ENCODE results near the gene GPC1.

Gene GPC1

GRCh38 chr2:240448387-240449274, 13.2 kb downstream of the GPC1 start:
- no peak for DNase-seq
- Histone ChIP-seq H3K27ac (no peak overlapping the region), H3K27me3 (replicated peaks) (peaks cover 2% of the 10 kb centered on the region), H3K36me3 (replicated peaks) (no peaks in the 10 kb centered on the region), H3K4me3 (ENCODE audit: low read depth, low read length) (no peak overlapping the region)
- TF ChIP-seq CTCF (IDR thresholded peaks at IDR 0.05; ENCODE audit: low read depth, low read length, missing control alignments), result no peak
- in situ Hi-C loops (cut with HindIII; ENCODE audit: low pct_ligation_motif_present, low sequenced_read_pairs), result no loop called here

- no peak for TF ChIP-seq CTCF (IDR thresholded peaks at IDR 0.05; ENCODE audit: low read depth, low read length, missing control alignments)
- peaks cover 2% of the 10 kb centered on the region for H3K27me3 ChIP-seq (replicated peaks)
- H3K36me3 ChIP-seq (replicated peaks), result no peaks in the 10 kb centered on the region
- no peak for DNase-seq
- no peak overlapping the region for H3K27ac ChIP-seq
- in situ Hi-C loops (cut with HindIII; ENCODE audit: low pct_ligation_motif_present, low sequenced_read_pairs), result no loop called here
- H3K4me3 ChIP-seq (ENCODE audit: low read depth, low read length), result no peak overlapping the region
Measured at GRCh38 chr2:240449764-240450531, 14.5 kb downstream of the GPC1 start.

- no peak overlapping the region for H3K27ac ChIP-seq
- no peak overlapping the region for H3K4me3 ChIP-seq (ENCODE audit: low read depth, low read length)
- no peaks in the 10 kb centered on the region for H3K36me3 ChIP-seq (replicated peaks)
- TF ChIP-seq CTCF (IDR thresholded peaks at IDR 0.05; ENCODE audit: low read depth, low read length, missing control alignments), result no peak
- in situ Hi-C loops (cut with HindIII; ENCODE audit: low pct_ligation_motif_present, low sequenced_read_pairs), result no loop called here
- no peak for DNase-seq
- H3K27me3 ChIP-seq (replicated peaks), result peaks cover 2% of the 10 kb centered on the region
Measured at GRCh38 chr2:240450532-240451107, 15.2 kb downstream of the GPC1 start.

- Histone ChIP-seq H3K27me3 (replicated peaks) (peaks cover 2% of the 10 kb centered on the region), H3K4me3 (ENCODE audit: low read depth, low read length) (no peak overlapping the region), H3K27ac (no peak overlapping the region), H3K36me3 (replicated peaks) (no peaks in the 10 kb centered on the region)
- TF ChIP-seq CTCF (IDR thresholded peaks at IDR 0.05; ENCODE audit: low read depth, low read length, missing control alignments), result peak; percentile 1
- no peak for DNase-seq
- in situ Hi-C loops (cut with HindIII; ENCODE audit: low pct_ligation_motif_present, low sequenced_read_pairs), result no loop called here
Measured at GRCh38 chr2:240451108-240451611, 15.7 kb downstream of the GPC1 start.

GRCh38 chr2:240451791-240452461, 16.5 kb downstream of the GPC1 start:
- no peak for TF ChIP-seq CTCF (IDR thresholded peaks at IDR 0.05; ENCODE audit: low read depth, low read length, missing control alignments)
- no peaks in the 10 kb centered on the region for H3K36me3 ChIP-seq (replicated peaks)
- H3K27ac ChIP-seq, result no peak overlapping the region
- H3K27me3 ChIP-seq (replicated peaks), result peaks cover 2% of the 10 kb centered on the region
- peak overlapping the region; percentile 35 for H3K4me3 ChIP-seq (ENCODE audit: low read depth, low read length)
- DNase-seq, result no peak
- in situ Hi-C loops (cut with HindIII; ENCODE audit: low pct_ligation_motif_present, low sequenced_read_pairs), result no loop called here

Measured in brain microvascular endothelial cell (primary cell).